ENCODE results near the gene OCA2.

- TF ChIP-seq CTCF (IDR thresholded peaks at IDR 0.05) (no peak), POLR2A (IDR thresholded peaks at IDR 0.05) (no peak)
Observed at GRCh38 chr15:28130651-28131050, 31.5 kb upstream of the OCA2 start.
